DMS153 treated with DMSO at 0.1 percent for 48 hours (cell line): Measurements from ENCODE around the gene CLEC12A.
"Not testable (repeated sequence)": the region's sequence is repeated elsewhere in the genome, so short reads cannot be mapped to it uniquely, and the experiment has no call there.

ENCODE experiments used
- DNase-seq: peaks from one replicate; lab custom pipeline; 2025; ENCODE audit not compliant: unreplicated experiment; lab: John Stamatoyannopoulos, UW

Gene CLEC12A

GRCh38 chr12:9971181-9971580 lies at the start of gene CLEC12A:
Gene CLEC12A (plus strand): TSS chr12:9971409. CDS start chr12:9971597, 188 bp downstream.
- no peak for DNase-seq

GRCh38 chr12:9922429-9922828 lies 48.8 kb upstream of the CLEC12A start:
- DNase-seq: no peak

DNA sequence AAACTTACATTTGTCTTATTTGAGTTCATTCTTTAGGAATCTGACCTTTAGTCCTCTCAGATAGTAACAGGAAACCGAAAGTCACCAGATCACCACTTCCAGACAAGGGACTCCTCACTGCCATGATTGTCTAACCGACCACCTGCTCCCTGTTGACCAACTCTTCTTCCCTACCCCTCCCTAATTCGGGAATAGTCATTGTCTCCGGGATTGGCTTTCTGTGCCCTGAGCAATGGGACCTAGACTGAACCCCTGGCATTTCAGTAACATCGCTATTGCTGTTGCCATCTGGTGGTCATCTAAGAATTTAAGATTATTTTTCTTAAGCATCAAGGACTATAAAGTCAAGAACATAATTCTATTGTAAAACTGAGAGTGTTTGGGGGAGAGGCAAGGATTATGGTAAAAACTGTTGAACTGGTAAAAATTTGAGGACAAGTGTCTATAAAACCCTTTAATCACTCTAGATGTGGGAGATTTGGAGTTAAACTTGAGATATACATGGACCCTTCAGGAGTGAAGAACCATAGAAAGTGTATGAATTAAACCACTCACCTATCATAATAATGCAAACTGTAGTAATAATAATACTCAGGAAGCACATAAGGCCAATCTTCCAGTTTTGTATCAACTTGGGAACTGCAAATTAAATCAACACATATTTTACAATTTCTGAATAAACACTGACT lies 45.4 kb upstream of the CLEC12A start:
- DNase-seq: peak; percentile 23

DNA sequence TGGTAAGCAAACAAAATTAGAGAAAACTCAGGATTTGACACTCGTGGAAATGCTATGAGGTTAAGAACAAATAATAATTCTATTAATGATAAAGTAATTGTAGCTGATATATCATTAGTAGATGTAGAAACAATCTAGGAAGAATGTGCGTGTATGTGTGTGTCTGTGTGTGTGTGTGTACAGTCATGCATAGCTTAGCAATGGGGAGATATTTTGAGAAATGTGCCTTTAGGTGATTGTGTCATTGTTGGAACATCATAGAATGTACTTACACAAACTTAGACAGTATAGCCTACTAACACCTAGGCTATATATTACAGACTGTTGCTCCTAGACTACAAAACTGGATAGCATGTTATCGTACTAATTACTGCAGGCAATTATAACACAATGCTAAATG lies 44.3 kb upstream of the CLEC12A start:
- DNase-seq: no peak

- no peak for DNase-seq
Observed at GRCh38 chr12:9928607-9929006, 42.6 kb upstream of the CLEC12A start.

DNA sequence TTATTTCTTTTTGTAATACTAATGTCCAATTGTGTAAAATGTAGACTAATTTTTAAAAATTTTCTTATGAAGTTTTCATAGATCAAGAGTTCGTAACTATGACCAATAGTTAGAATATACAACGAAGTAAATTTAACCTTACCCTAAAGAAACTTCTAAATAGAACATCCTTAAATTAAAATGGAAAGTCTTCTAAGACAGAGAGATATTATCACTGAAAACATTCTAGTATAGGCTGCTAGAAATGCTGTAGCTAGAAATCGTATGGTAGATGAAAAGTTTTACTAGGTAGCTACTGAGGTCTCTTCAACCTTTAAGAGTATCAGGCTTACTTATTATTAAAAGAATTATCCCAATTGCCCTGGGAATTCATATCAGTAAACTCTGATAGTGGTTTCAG lies 40.0 kb upstream of the CLEC12A start:
- no peak for DNase-seq

DNA sequence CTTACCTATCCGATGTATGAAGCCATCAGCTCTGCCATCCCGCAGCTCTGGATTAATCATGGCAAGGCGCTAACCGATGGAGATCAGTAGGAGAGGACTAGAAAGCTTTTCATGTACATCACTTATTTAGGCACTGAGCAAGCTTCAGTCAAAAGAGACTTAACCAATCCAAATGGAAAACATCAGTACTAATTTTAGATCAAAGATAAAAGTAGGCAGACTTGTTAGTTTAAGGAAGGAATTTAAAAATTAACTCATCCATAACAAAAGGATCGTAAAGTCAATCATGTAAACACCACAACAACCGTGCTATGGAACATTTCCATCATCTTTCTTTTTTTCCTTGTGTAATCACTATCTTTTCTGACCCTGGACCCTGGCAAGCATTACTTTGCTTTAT lies 38.9 kb upstream of the CLEC12A start, which contains the start of gene CLEC2A:
CLEC2A (minus strand) TSS at position 101 of the 400 bp plus-strand sequence; CDS start at position 60, 41 bp downstream.
- DNase-seq: no peak

GRCh38 chr12:9933958-9934357 lies 37.3 kb upstream of the CLEC12A start:
- DNase-seq: no peak

- DNase-seq: no peak
Observed at GRCh38 chr12:9935026-9935425, 36.2 kb upstream of the CLEC12A start.

DNA sequence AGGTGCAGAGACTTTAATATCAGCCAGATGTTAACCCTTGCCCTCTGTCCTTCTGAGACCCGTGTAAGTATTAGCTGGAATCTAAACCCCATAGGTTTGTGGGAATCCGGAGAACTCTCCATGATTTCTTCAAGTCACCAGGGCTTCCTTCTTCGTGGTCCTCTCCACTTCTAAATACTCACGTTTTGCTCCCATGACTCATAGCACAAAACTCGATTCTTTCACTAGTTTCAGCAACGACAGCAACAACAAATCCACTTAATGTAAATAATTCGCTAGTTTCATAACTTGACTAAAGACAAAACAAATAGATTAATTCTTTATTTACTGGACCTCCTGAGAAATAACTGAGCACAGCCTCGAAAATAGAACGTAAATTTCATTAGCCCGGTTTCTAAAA lies 34.6 kb upstream of the CLEC12A start:
- no peak for DNase-seq

DNA sequence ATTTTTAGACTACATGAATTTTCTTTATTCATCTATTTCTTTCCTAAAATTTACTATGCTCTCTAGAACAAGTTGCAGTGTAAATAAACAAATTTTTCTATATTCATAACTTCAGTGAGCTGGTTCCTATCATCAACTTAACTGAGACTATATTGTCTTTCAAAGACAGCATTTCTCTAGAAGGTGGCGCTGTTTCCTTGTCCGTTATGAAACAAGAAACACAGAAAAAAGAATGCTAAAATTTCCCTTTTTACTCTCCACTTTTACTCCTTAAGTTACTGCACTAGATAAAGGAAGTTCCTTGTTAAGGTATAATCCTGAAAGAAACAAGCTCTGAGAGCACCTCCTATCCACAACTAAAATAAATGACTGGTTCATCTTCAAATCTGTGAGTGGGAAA lies 30.8 kb upstream of the CLEC12A start:
- no peak for DNase-seq

DNA sequence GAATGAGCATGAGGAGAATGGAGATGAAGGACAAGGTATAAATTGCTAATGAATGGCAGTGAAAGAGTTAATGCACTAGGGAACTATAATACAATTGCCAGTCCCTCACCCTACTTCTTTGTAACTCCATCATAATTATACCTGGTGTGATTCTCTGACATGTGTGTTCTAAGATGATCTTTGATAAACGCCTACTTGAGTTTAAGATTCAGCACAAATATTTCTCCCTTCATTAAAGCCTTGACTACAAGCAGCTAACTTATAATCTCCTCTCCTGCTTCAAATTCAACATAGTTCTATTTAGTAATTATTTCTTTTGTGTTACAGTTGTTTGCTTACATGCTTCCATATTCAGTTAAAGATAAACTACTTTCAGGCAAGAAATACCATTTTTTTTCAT lies 29.4 kb upstream of the CLEC12A start:
- no peak for DNase-seq

DNA sequence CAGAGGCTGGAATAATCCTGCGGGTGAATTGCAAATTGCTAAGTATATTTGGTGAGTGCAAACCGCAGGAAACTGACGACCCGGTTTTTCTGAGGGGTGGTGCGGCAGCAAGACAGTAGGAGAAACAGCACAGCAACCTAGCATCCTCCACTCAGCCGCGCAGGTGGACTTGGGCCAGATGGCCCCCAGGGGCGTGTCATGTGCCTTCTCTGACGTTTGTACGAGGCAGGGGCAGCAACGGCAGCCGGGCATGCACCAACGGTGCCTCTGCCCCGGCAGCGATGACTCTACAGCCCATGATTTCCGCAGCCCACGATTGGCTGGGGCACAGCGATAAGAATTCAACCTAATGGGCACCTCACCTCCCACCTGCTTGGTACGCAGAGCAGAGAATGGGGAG lies 28.0 kb upstream of the CLEC12A start:
- peak; percentile 41 for DNase-seq

GRCh38 chr12:9944391-9944790 lies 26.8 kb upstream of the CLEC12A start:
- no peak for DNase-seq

- DNase-seq: no peak
Observed at GRCh38 chr12:9947674-9948073, 23.5 kb upstream of the CLEC12A start.

- no peak for DNase-seq
Observed at GRCh38 chr12:9948606-9949296, 22.5 kb upstream of the CLEC12A start.

DNA sequence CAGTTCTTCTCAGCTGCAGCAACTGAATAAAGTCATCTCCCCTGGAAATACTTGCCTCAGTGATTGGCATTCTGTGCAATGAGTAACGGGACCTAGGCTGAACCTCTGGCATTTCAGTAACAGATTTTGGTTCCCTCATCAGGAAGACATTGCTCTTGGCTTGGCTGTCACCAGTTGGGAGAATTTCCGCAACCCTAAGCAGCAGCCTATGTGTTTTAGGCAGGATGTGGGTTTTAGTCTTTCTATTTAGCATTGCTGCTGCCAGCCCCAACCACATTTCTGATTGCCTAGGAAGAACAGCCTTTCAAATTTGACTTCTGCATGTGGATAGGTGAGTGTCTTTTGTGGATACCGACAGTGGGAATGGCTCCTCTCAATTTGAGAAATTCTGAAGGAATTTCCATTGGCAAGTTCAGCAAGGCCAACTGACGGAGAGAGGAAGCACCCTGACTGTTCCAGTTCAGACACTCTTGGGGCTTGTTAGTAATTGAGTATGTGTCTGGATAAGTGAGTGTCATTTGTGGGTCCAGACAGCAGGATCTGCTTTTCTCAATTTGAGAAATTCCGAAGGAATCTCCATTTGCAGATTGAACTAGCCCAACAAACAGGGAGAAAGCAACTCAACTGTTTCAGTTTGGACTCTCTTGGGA lies 20.1 kb upstream of the CLEC12A start:
- DNase-seq: no peak

- DNase-seq: not testable (repeated sequence)
Observed at GRCh38 chr12:9952954-9953729, 18.1 kb upstream of the CLEC12A start.

DNA sequence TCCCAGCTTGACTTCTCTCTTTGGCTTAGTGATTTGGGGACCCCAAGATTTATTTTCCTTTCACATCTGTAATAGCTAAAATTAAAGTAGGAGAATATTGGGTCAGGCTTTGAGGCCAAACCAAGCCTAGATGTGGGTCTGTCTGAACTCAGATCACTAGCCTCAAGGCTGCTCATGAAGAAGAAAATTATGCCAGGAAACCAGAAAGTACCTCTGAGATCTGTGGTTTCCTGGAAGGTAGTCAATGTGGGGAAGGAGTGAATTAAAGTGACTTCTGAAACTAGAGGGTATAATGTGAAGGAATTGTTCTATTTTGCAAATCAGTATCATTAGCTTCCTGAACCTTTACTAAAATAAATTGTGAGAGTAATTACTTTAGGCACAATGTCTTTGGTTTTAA lies 13.4 kb upstream of the CLEC12A start:
- no peak for DNase-seq

GRCh38 chr12:9960590-9960989 lies 10.6 kb upstream of the CLEC12A start:
- no peak for DNase-seq

DNA sequence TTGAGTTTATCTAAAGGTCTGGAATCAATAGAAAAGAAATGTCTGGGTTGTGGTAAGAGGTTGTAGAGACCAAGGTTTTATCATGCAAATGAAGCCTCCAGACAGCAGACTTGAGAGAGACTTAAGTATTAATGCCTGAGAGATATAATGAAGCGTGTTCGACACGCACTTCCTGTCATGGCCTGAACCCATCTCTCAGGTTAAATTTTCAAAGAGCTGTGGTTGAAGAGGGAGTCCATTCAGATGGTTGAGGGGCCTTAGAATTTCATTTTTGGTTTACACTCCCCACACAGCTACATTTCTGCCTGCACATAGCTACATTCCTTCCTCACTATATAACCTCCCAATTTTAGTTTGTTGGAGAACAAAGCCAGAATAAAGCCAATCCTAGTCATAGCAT lies 10.1 kb upstream of the CLEC12A start:
- DNase-seq: no peak
